GM18526 (cell line): ENCODE results near the gene NTNG1.

Experiments
- POLR2A ChIP-seq: IDR thresholded peaks from 3 replicates; pipeline ENCODE4 v1.6.1; 2011; ENCODE audit not compliant: insufficient read length; ENCODE audit errors: extremely low read depth

The NTNG1 gene

GRCh38 chr1:107172450-107173170 lies 31.8 kb downstream of the NTNG1 start:
- TF ChIP-seq POLR2A = no peak

DNA sequence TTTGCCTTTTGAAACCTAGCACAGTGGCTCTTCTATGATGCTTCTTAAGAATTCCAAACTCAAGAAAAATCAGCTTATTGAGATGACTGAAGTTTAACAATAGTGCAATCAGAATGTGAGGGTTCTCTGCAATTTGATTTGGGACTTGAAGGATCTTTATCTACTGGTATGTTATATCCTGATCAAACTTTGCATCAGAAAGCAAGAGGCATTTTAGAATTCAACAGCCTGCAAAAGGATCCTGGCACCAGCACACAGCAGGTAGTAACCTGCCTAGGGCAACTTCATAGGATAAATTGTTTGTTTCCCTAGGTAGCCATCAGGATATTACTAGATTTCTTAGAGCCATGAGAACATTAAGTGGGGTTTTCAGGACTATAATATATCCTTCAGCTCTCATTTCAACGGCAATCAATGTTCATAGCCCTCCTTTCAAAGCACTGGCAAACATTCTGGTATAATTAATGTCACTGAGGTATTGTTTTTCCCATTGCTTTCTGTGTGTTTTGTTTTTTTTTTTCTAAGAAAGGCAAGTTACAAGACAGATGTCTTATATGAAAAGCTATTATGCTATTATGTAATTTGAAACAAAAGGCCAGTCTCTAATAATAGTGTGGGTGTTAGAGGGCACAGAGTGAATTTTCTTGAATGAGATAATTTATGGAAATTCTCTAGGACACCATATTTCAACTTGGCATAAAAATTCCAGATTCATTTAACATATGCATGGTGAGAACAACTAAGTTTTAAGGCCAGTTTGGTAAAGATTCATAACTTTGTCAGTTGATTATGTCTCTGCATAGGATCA lies 34.5 kb downstream of the NTNG1 start:
- TF ChIP-seq POLR2A = no peak

- TF ChIP-seq POLR2A = no peak
These were observed 40.6 kb downstream of the NTNG1 start for GRCh38 chr1:107181253-107181969.

- no peak for TF ChIP-seq POLR2A
These were observed 42.2 kb downstream of the NTNG1 start for GRCh38 chr1:107183011-107183410.

DNA sequence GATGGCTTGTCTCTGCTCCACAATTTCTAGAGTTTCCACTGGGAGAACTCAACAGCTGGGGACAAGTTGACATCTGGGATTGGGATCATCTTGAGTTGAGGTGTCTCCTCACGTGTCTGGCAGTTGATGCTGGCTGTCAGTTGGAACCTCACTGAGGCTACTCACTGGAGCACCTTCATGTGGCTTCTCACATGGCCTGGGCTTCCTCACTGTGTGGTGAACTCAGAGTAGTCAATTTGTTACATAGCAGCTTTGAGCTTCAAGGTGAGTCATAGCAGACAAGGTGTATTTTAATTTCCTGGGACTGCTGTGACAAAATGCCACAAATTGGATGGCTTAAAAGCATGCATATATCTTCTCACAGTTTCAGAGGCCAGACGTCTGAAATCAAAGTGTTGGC lies 44.0 kb downstream of the NTNG1 start:
- no peak for TF ChIP-seq POLR2A

DNA sequence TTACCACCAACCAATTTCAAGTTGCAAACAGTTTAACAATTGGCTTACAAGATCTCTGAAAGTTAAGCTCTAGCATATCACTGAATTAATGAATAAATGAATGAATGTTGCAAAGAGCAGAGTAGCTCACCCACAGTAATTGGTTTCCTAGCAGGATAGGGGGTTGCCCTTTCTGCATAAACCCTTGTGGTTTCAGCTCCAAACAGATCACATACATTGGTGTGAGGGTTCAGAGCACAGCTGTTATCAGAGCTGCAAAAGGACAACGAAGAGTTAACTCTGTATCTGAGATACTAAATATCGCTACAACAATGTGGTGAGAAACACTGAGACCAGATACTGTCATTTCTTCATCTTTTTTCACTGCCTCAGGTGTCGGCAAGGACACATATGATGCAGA lies 46.6 kb downstream of the NTNG1 start:
- no peak for TF ChIP-seq POLR2A

DNA sequence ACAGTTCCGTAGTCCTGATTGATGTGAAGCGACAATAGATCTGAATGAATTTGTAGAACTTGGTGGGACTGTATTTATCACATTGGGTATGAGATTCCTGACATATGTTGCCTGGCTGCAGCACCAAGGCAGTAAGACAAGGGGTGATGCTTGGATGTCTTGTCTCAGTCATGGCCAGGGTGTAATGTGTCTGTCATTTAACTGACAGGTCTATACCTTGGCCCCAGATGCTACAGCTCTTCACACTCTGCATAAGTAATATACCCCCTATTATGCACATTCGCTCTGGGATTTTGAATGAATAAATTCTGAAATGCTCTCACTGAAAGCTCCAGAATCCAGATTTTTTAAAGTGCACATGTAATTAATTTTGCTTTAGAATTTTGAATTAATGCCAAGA lies 47.3 kb downstream of the NTNG1 start:
- no peak for TF ChIP-seq POLR2A

DNA sequence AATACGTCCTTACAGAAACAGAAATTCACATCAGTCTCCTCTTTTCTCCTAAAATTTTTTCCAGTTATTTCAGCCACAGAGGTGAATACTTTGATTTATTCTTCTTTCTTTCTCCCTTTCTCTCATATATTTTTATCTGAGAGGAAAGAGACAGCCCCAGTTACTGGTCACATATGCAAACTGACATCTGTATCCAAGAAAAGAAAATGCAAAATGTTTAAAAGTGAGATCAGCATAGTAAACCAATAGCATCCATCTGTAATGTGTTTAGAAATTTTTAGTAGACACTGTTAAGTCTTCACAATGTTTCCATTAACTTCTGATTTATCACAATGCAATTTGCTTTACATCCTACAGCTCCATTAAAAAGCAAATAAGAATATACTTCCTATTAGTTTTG lies 53.5 kb downstream of the NTNG1 start:
- TF ChIP-seq POLR2A = no peak

GRCh38 chr1:107195476-107195875 lies 54.6 kb downstream of the NTNG1 start:
- no peak for TF ChIP-seq POLR2A

DNA sequence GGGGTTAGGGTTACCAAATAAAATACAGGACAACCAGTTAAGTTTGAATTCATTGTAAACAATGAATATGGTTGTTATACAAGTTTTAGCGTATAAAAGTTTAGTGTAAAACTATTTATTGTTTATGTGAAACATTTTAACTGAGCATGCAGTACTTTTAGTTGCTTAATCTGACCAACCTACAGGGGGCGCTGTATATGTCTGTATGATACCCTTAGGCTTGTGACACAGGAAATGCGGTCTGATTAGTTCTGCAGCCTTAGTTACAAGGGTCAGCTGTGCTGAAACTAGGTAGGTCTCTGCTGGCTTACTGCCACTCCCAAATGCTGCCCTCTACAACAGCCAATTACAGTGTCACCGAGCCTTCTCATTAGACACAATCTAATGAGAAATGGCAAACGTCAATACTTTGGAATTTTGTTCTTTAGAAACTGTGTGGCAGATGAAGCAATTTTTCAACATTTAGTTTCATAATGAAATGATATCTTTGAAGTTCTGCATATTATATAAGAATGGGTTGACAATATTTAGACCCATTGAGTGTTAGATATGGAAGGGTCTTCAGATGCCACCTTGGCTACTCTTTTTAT lies 56.2 kb downstream of the NTNG1 start:
- no peak for TF ChIP-seq POLR2A

GRCh38 chr1:107198561-107198960 lies 57.7 kb downstream of the NTNG1 start:
- TF ChIP-seq POLR2A = no peak

GRCh38 chr1:107200631-107201030 lies 59.8 kb downstream of the NTNG1 start:
- no peak for TF ChIP-seq POLR2A

GRCh38 chr1:107202007-107202406 lies 61.2 kb downstream of the NTNG1 start:
- TF ChIP-seq POLR2A = no peak

DNA sequence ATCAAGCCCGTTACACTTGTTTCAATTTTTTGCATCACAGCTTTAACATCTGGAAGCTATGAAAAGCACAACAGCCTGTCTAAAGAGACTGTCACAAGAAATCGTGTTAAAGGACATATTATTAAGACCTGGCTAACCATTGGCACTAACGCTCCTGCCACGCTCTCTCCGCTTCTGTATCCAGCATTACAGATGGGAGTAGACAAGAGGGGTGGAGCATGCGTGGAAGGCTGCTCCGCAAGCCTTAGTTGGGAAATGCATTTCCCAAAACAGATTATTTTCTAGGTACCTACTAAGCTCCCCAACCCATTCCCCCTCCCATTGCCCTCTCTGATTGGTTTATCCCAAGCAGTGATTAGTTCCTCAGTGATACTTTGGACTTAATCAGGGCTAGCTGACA lies 72.4 kb downstream of the NTNG1 start:
- no peak for TF ChIP-seq POLR2A

DNA sequence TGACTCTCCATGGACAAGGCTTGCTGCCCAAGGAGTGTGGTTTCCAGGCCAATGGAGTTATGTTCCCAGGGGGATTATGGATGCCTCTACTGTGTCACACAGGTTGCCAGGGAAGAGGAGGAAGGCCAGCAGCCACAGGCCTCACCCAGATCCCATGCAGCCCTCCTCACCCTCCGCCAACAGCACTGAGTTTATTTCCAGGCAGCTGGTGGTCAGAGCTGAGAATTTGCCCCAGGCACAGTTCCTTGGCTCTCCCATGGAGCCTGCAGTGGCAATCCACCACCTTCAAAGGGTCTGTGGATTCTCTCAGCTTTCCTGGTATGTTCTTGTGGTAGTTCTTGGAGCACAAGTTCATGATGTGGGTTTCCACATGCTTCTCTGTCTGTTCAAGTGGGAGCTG lies 79.2 kb downstream of the NTNG1 start:
- TF ChIP-seq POLR2A = no peak

DNA sequence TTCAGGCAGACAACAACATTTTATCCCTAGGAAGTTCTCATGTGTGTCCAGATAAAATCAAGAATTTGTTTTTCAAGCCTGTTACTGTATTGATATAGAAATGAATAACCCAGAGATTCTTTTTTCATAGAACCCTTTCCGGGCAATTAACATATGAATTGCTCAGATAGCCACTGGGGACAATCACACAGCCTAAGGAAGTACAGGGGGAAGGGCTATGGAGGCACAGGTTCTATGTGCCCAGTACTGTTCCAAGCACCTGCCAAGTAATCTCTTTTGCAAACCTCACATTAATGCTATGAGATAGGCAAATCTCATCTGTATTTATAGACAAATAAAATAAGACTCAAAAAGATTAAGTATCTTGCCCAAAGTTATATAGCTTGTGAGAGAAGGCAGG lies 84.9 kb downstream of the NTNG1 start:
- no peak for TF ChIP-seq POLR2A
